Caco-2 (cell line): Measurements from ENCODE around the gene CAPZA1. TPM values are rescaled to one million over a fixed set of nuclear protein-coding genes. Genes with fewer than 3 reads are reported as not detected.

ENCODE experiments used
- BruUV-seq: library from RNA; stranded (reverse); fragments of 400-500 nt; replicated peaks from 2 replicates; lab custom pipeline; 2021; lab: Mats Ljungman, UMichigan
- CTCF ChIA-PET: fragments of 300-600 bp; sonication (Branson Sonifier 250); formaldehyde crosslinking; loops from one replicate; lab custom pipeline; 2022; ENCODE audit warnings: antibody characterized with exemption; lab: Charles Lee
- POLR2A ChIA-PET: fragments of 300-600 bp; sonication (Branson Sonifier 250); formaldehyde crosslinking; loops from one replicate; lab custom pipeline; 2022; ENCODE audit warnings: antibody characterized with exemption; lab: Charles Lee
- DNase-seq, 2 experiments: peaks; one replicate each; pipeline versions ENCODE4 v3.0.0 to v3.0.0-alpha.2; 2020 to 2022
- H3K27me3 ChIP-seq: replicated peaks from 2 replicates; pipeline ENCODE4 v1.6.0; 2011; ENCODE audit warnings: low read length; ENCODE audit not compliant: control insufficient read depth, insufficient read depth
- H3K36me3 ChIP-seq: 2 replicates; pipeline ENCODE4 v1.5.1; 2011; ENCODE audit warnings: low read length; ENCODE audit not compliant: control insufficient read depth, insufficient read depth
- H3K4me1 ChIP-seq: fragments of 250-450 bp; sonication (Bioruptor Pico); 2 replicates; pipeline ENCODE4 v1.5.1; 2020; ENCODE audit warnings: mild to moderate bottlenecking
- H3K4me3 ChIP-seq: 2 replicates; pipeline ENCODE4 v1.5.1; 2011; ENCODE audit warnings: low read depth, mild to moderate bottlenecking, control low read depth, low read length
- H3K9me3 ChIP-seq: fragments of 250-450 bp; sonication (Bioruptor Pico); 2 replicates; pipeline ENCODE4 v1.5.1; 2020; ENCODE audit warnings: mild to moderate bottlenecking, moderate library complexity
- H3K27ac Mint-ChIP-seq: one replicate; pipeline ENCODE4 v1.8.0; 2022; ENCODE audit warnings: mixed read lengths; ENCODE audit not compliant: unreplicated experiment
- H3K27me3 Mint-ChIP-seq: one replicate; pipeline ENCODE4 v1.8.0; 2022; ENCODE audit warnings: mixed read lengths; ENCODE audit not compliant: insufficient read depth, unreplicated experiment
- H3K36me3 Mint-ChIP-seq: one replicate; pipeline ENCODE4 v1.8.0; 2022; ENCODE audit warnings: mild to moderate bottlenecking, mixed read lengths; ENCODE audit not compliant: insufficient read depth, unreplicated experiment
- H3K4me1 Mint-ChIP-seq: one replicate; pipeline ENCODE4 v1.8.0; 2022; ENCODE audit warnings: low read depth, mixed read lengths; ENCODE audit not compliant: unreplicated experiment
- H3K4me3 Mint-ChIP-seq: one replicate; pipeline ENCODE4 v1.8.0; 2022; ENCODE audit warnings: mild to moderate bottlenecking, moderate library complexity, mixed read lengths; ENCODE audit not compliant: unreplicated experiment
- H3K9me3 Mint-ChIP-seq: one replicate; pipeline ENCODE4 v1.8.0; 2022; ENCODE audit warnings: mixed read lengths; ENCODE audit not compliant: unreplicated experiment
- intact Hi-C: fragments of 100-400 bp; cut with micrococcal nuclease; formaldehyde crosslinking; loops from one replicate; pipeline ENCODE4 v1.10.0; 2022; ENCODE audit not compliant: unreplicated experiment
- total RNA-seq: library from RNA; stranded (reverse); gene quantifications from 2 replicates; pipeline ENCODE4 v1.2.3, GENCODE V29; 2022
- TF ChIP-seq, protein P1 (sequence below), 2 experiments: fragments of 200-600 bp in 1 of 2; IDR thresholded peaks; 1 replicate in 1 of 2; 2 replicates in 1 of 2; pipeline versions ENCODE4 v1.5.1 to v1.8.0; 2011 to 2022; ENCODE audit warnings: antibody characterized with exemption in 1 of 2, control low read depth in 1 of 2, inconsistent platforms in 1 of 2, low read depth in 1 of 2, low read length in 1 of 2, mild to moderate bottlenecking in 1 of 2, moderate library complexity in 1 of 2; ENCODE audit not compliant: insufficient read depth in 1 of 2, severe bottlenecking in 1 of 2, unreplicated experiment in 1 of 2

CAPZA1 gene
- total RNA-seq, 1 experiment from 2014 or later: 82.4 TPM

DNA sequence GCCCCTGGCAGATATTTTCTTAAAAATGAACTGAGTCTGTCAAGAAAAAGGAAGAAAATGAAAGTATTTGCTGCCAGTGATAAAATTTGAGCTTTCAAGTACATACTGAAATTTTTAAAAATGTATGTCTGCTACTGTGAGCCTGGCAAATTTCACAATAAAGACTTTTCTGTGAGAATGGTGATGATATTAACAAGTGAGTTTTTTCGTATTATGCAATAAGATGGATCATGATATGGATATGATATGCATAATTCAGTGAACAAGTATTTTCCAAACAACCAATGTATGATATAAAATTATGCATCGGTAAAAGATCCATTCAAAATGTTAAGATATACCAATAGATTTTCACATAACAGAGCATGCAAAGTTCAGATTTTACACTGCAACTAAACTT is 16.6 kb upstream of the CAPZA1 start:
- peaks cover 12% of the 10 kb centered on the region for H3K36me3 Mint-ChIP-seq
- Histone ChIP-seq H3K9me3 (no peaks in the 10 kb centered on the region), H3K27me3 (no peaks in the 10 kb centered on the region), H3K4me1 (no peaks in the 10 kb centered on the region), H3K36me3 (no peaks in the 10 kb centered on the region), H3K4me3 (no peak overlapping the region)
- intact Hi-C loops: no loop called here
- ChIA-PET CTCF (no interaction called here), POLR2A (no interaction called here)
- no peaks in the 10 kb centered on the region for H3K27me3 Mint-ChIP-seq
- no peaks in the 10 kb centered on the region for H3K9me3 Mint-ChIP-seq
- H3K27ac Mint-ChIP-seq: no peak overlapping the region
- BruUV-seq: no TSS peak
- H3K4me1 Mint-ChIP-seq: no peaks in the 10 kb centered on the region
- TF ChIP-seq, protein P1, sequence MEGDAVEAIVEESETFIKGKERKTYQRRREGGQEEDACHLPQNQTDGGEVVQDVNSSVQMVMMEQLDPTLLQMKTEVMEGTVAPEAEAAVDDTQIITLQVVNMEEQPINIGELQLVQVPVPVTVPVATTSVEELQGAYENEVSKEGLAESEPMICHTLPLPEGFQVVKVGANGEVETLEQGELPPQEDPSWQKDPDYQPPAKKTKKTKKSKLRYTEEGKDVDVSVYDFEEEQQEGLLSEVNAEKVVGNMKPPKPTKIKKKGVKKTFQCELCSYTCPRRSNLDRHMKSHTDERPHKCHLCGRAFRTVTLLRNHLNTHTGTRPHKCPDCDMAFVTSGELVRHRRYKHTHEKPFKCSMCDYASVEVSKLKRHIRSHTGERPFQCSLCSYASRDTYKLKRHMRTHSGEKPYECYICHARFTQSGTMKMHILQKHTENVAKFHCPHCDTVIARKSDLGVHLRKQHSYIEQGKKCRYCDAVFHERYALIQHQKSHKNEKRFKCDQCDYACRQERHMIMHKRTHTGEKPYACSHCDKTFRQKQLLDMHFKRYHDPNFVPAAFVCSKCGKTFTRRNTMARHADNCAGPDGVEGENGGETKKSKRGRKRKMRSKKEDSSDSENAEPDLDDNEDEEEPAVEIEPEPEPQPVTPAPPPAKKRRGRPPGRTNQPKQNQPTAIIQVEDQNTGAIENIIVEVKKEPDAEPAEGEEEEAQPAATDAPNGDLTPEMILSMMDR (IDR thresholded peaks at IDR 0.05; ENCODE audit: insufficient read depth in 1 of 2, low read depth in 1 of 2, low read length in 1 of 2, severe bottlenecking in 1 of 2, unreplicated experiment in 1 of 2): no peak
- no peak for DNase-seq
- no peak overlapping the region for H3K4me3 Mint-ChIP-seq

DNA sequence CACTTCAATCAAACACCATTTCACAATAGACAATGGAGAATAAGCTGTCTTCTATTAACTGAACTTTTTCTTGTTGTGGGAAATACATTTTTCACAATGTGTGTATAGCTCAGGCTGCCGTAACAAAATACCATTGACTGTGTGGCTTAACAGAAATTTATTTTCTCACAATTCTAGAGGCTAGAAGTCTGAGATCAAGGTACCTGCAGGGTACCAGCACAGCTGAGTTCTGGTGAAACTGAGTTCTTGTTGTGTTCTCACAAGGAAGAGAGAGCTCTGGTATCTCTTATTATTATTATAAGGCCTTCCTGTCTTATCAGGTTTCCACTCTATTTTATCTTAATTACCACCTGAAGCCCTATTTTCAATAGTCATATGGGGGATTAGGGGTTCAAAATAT is 16.1 kb upstream of the CAPZA1 start:
- no peak for DNase-seq
- TF ChIP-seq, protein P1 (IDR thresholded peaks at IDR 0.05; ENCODE audit: insufficient read depth in 1 of 2, low read depth in 1 of 2, low read length in 1 of 2, severe bottlenecking in 1 of 2, unreplicated experiment in 1 of 2): no peak
- Mint-ChIP-seq H3K36me3 (peaks cover 12% of the 10 kb centered on the region), H3K27ac (no peak overlapping the region), H3K9me3 (no peaks in the 10 kb centered on the region), H3K4me3 (no peak overlapping the region), H3K4me1 (no peaks in the 10 kb centered on the region), H3K27me3 (no peaks in the 10 kb centered on the region)
- intact Hi-C loops: no loop called here
- no peaks in the 10 kb centered on the region for H3K9me3 ChIP-seq
- H3K4me3 ChIP-seq: no peak overlapping the region
- H3K36me3 ChIP-seq: no peaks in the 10 kb centered on the region
- POLR2A ChIA-PET: no interaction called here
- no peaks in the 10 kb centered on the region for H3K27me3 ChIP-seq
- CTCF ChIA-PET: no interaction called here
- no peaks in the 10 kb centered on the region for H3K4me1 ChIP-seq
- BruUV-seq: no TSS peak

DNA sequence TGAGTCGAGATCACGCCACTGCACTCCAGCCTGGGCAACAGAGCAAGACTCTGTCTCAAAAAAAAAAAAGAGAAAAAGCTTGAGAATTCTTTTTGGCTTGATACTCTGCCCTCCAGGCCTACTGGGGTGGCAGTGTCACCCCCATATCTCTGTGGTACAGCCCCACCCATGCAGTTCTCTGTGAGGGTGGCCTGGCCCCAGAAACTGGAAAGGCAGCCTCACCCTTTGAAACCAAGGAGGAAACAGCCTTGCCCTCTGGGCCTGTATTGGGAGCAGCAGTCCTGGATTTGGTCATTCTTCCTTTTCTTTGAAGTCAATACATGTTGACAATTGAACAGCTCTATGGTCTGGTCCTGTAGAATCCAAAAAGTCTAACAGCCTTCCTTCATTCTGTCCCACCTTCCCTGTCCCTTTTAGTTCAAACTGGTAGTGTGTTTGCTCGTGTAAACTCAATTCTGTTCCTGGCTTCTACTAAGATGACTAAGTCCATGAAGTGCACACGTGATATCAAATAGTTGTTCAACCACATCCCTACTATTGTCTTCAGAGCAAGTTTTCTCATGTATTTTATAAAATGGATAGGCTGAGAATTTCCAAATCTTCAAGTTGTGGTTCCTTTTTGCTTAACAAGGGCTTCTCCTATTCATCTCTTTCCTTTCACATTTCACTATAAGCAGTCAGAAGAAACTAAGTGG is 13.9 kb upstream of the CAPZA1 start:
- Histone ChIP-seq H3K4me1 (no peaks in the 10 kb centered on the region), H3K36me3 (no peaks in the 10 kb centered on the region), H3K27me3 (no peaks in the 10 kb centered on the region), H3K9me3 (no peaks in the 10 kb centered on the region), H3K4me3 (no peak overlapping the region)
- CTCF ChIA-PET: no interaction called here
- Mint-ChIP-seq H3K4me3 (no peak overlapping the region), H3K9me3 (no peaks in the 10 kb centered on the region), H3K27me3 (no peaks in the 10 kb centered on the region), H3K27ac (no peak overlapping the region), H3K4me1 (no peaks in the 10 kb centered on the region), H3K36me3 (peaks cover 29% of the 10 kb centered on the region)
- POLR2A ChIA-PET: no interaction called here
- DNase-seq: no peak
- intact Hi-C loops: no loop called here
- TF ChIP-seq, protein P1 (IDR thresholded peaks at IDR 0.05; ENCODE audit: insufficient read depth in 1 of 2, low read depth in 1 of 2, low read length in 1 of 2, severe bottlenecking in 1 of 2, unreplicated experiment in 1 of 2): no peak
- no TSS peak for BruUV-seq
